ENCODE results near the gene NIPAL4. TPM values are rescaled to one million over a fixed set of nuclear protein-coding genes. Genes with fewer than 3 reads are reported as not detected.
A peak's percentile ranks its signal among the peaks of the same experiment; 100 is the strongest.
"Not testable (repeated sequence)": the region's sequence is repeated elsewhere in the genome, so short reads cannot be mapped to it uniquely, and the experiment has no call there.

The NIPAL4 gene
- total RNA-seq, 2 experiments from 2014 or later = 0.60 to 0.64 TPM

- no peak for DNase-seq
- H3K27me3 Mint-ChIP-seq = no peaks in the 10 kb centered on the region
- H3K9me3 Mint-ChIP-seq = no peaks in the 10 kb centered on the region
- H3K4me1 Mint-ChIP-seq = no peaks in the 10 kb centered on the region
- H3K36me3 Mint-ChIP-seq = no peaks in the 10 kb centered on the region
- no peak overlapping the region for H3K4me3 Mint-ChIP-seq
- no peak overlapping the region for H3K27ac Mint-ChIP-seq
Measured at GRCh38 chr5:157473383-157474320, 13.6 kb downstream of the NIPAL4 start.

- H3K4me1 Mint-ChIP-seq = no peaks in the 10 kb centered on the region
- DNase-seq = no peak
- no peak overlapping the region for H3K27ac Mint-ChIP-seq
- no peak overlapping the region for H3K4me3 Mint-ChIP-seq
- no peaks in the 10 kb centered on the region for H3K27me3 Mint-ChIP-seq
- H3K9me3 Mint-ChIP-seq = no peaks in the 10 kb centered on the region
- H3K36me3 Mint-ChIP-seq = no peaks in the 10 kb centered on the region
Measured at GRCh38 chr5:157475432-157475831, 15.4 kb downstream of the NIPAL4 start.

- H3K27me3 Mint-ChIP-seq = no peaks in the 10 kb centered on the region
- no peak overlapping the region for H3K4me3 Mint-ChIP-seq
- H3K36me3 Mint-ChIP-seq = no peaks in the 10 kb centered on the region
- peak; percentile 18 for DNase-seq
- H3K27ac Mint-ChIP-seq = no peak overlapping the region
- no peaks in the 10 kb centered on the region for H3K4me1 Mint-ChIP-seq
- no peaks in the 10 kb centered on the region for H3K9me3 Mint-ChIP-seq
Measured at GRCh38 chr5:157476702-157477408, 16.8 kb downstream of the NIPAL4 start.

GRCh38 chr5:157477814-157478494, 17.9 kb downstream of the NIPAL4 start:
- no peaks in the 10 kb centered on the region for H3K9me3 Mint-ChIP-seq
- H3K36me3 Mint-ChIP-seq = no peaks in the 10 kb centered on the region
- no peak overlapping the region for H3K4me3 Mint-ChIP-seq
- H3K4me1 Mint-ChIP-seq = no peaks in the 10 kb centered on the region
- H3K27ac Mint-ChIP-seq = no peak overlapping the region
- no peak for DNase-seq
- H3K27me3 Mint-ChIP-seq = no peaks in the 10 kb centered on the region

GRCh38 chr5:157478726-157479125, 18.7 kb downstream of the NIPAL4 start:
- Mint-ChIP-seq H3K4me3 (no peak overlapping the region), H3K36me3 (no peaks in the 10 kb centered on the region)

GRCh38 chr5:157479166-157479565, 19.2 kb downstream of the NIPAL4 start:
- H3K27ac Mint-ChIP-seq = no peak overlapping the region
- H3K4me1 Mint-ChIP-seq = no peaks in the 10 kb centered on the region
- H3K4me3 Mint-ChIP-seq = no peak overlapping the region
- no peaks in the 10 kb centered on the region for H3K36me3 Mint-ChIP-seq
- DNase-seq = no peak
- H3K9me3 Mint-ChIP-seq = no peaks in the 10 kb centered on the region
- no peaks in the 10 kb centered on the region for H3K27me3 Mint-ChIP-seq

More at GRCh38 chr5:157478726-157479125, 18.7 kb downstream of the NIPAL4 start:
- Mint-ChIP-seq H3K27ac (no peak overlapping the region), H3K9me3 (no peaks in the 10 kb centered on the region), H3K27me3 (no peaks in the 10 kb centered on the region), H3K4me1 (no peaks in the 10 kb centered on the region)
- DNase-seq = no peak

- Mint-ChIP-seq H3K4me1 (no peaks in the 10 kb centered on the region), H3K4me3 (no peak overlapping the region), H3K36me3 (no peaks in the 10 kb centered on the region), H3K9me3 (no peaks in the 10 kb centered on the region), H3K27ac (no peak overlapping the region), H3K27me3 (no peaks in the 10 kb centered on the region)
- no peak for DNase-seq
Measured at GRCh38 chr5:157479612-157480510, 19.8 kb downstream of the NIPAL4 start.

GRCh38 chr5:157481265-157481664, 21.3 kb downstream of the NIPAL4 start:
- Mint-ChIP-seq H3K27me3 (peaks cover 4% of the 10 kb centered on the region), H3K9me3 (no peaks in the 10 kb centered on the region), H3K36me3 (no peaks in the 10 kb centered on the region), H3K4me3 (no peak overlapping the region), H3K4me1 (no peaks in the 10 kb centered on the region), H3K27ac (no peak overlapping the region)
- DNase-seq = no peak

- Mint-ChIP-seq H3K27ac (no peak overlapping the region), H3K9me3 (no peaks in the 10 kb centered on the region), H3K4me3 (no peak overlapping the region), H3K27me3 (peaks cover 4% of the 10 kb centered on the region), H3K36me3 (no peaks in the 10 kb centered on the region), H3K4me1 (peaks cover 3% of the 10 kb centered on the region)
- no peak for DNase-seq
Measured at GRCh38 chr5:157481666-157482065, 21.7 kb downstream of the NIPAL4 start.

GRCh38 chr5:157482702-157483101, 22.7 kb downstream of the NIPAL4 start:
- DNase-seq, H3K27ac Mint-ChIP-seq, H3K36me3 Mint-ChIP-seq, H3K9me3 Mint-ChIP-seq, H3K4me3 Mint-ChIP-seq, H3K4me1 Mint-ChIP-seq, H3K27me3 Mint-ChIP-seq: not testable (repeated sequence)

- H3K27me3 Mint-ChIP-seq = peaks cover 4% of the 10 kb centered on the region
- no peak for DNase-seq
- H3K9me3 Mint-ChIP-seq = no peaks in the 10 kb centered on the region
- no peak overlapping the region for H3K4me3 Mint-ChIP-seq
- H3K27ac Mint-ChIP-seq = no peak overlapping the region
- H3K36me3 Mint-ChIP-seq = no peaks in the 10 kb centered on the region
- peaks cover 3% of the 10 kb centered on the region for H3K4me1 Mint-ChIP-seq
Measured at GRCh38 chr5:157484768-157485167, 24.8 kb downstream of the NIPAL4 start.

GRCh38 chr5:157485340-157485739, 25.3 kb downstream of the NIPAL4 start:
- Mint-ChIP-seq H3K27ac (no peak overlapping the region), H3K27me3 (peaks cover 4% of the 10 kb centered on the region), H3K4me3 (no peak overlapping the region), H3K9me3 (no peaks in the 10 kb centered on the region), H3K36me3 (no peaks in the 10 kb centered on the region), H3K4me1 (peaks cover 3% of the 10 kb centered on the region)
- DNase-seq = no peak

GRCh38 chr5:157485811-157486210, 25.8 kb downstream of the NIPAL4 start:
- Mint-ChIP-seq H3K27me3 (peaks cover 4% of the 10 kb centered on the region), H3K27ac (no peak overlapping the region), H3K4me3 (no peak overlapping the region), H3K36me3 (no peaks in the 10 kb centered on the region), H3K4me1 (peaks cover 3% of the 10 kb centered on the region), H3K9me3 (no peaks in the 10 kb centered on the region)
- DNase-seq = no peak

- peaks cover 4% of the 10 kb centered on the region for H3K27me3 Mint-ChIP-seq
- no peak overlapping the region for H3K4me3 Mint-ChIP-seq
- H3K9me3 Mint-ChIP-seq = no peaks in the 10 kb centered on the region
- peaks cover 3% of the 10 kb centered on the region for H3K4me1 Mint-ChIP-seq
- no peaks in the 10 kb centered on the region for H3K36me3 Mint-ChIP-seq
- no peak for DNase-seq
- H3K27ac Mint-ChIP-seq = no peak overlapping the region
Measured at GRCh38 chr5:157486221-157486681, 26.2 kb downstream of the NIPAL4 start.

Measured in activated naive CD8-positive, alpha-beta T cell treated with anti-CD3 and anti-CD28 coated beads for 36 hours (primary cell).